ENCODE results near the gene FA2H.
A peak's percentile ranks its signal among the peaks of the same experiment; 100 is the strongest.
"Not testable (repeated sequence)": the region's sequence is repeated elsewhere in the genome, so short reads cannot be mapped to it uniquely, and the experiment has no call there.

The FA2H gene

GRCh38 chr16:74720579-74720978 lies 54.0 kb downstream of the FA2H start:
- no peak for DNase-seq

GRCh38 chr16:74718741-74719610 lies 55.6 kb downstream of the FA2H start:
- DNase-seq = no peak

- DNase-seq = no peak
These were observed 56.5 kb downstream of the FA2H start for GRCh38 chr16:74718140-74718539.

- no peak for DNase-seq
These were observed 57.3 kb downstream of the FA2H start for GRCh38 chr16:74717367-74717766.

- no peak for DNase-seq
These were observed 58.3 kb downstream of the FA2H start for GRCh38 chr16:74716355-74716754.

- DNase-seq = no peak
These were observed 60.7 kb downstream of the FA2H start for GRCh38 chr16:74713876-74714275.

- no peak for DNase-seq
These were observed 61.3 kb downstream of the FA2H start for GRCh38 chr16:74713325-74713724.

- DNase-seq = no peak
These were observed 62.7 kb downstream of the FA2H start for GRCh38 chr16:74711938-74712337.

- DNase-seq = no peak
These were observed 64.2 kb downstream of the FA2H start for GRCh38 chr16:74710401-74710800.

GRCh38 chr16:74709441-74709877 lies 65.2 kb downstream of the FA2H start:
- peak; percentile 79 to 83 for DNase-seq

GRCh38 chr16:74700438-74701225 lies 74.0 kb downstream of the FA2H start, which contains the start of gene MLKL:
MLKL (minus strand) TSS chr16:74700862; CDS start chr16:74695757, 5,105 bp downstream.
- DNase-seq = peak; percentile 51 to 64

GRCh38 chr16:74700116-74700437 lies 74.5 kb downstream of the FA2H start:
- DNase-seq = peak; percentile 15 to 23

GRCh38 chr16:74699666-74700065 lies 75.0 kb downstream of the FA2H start:
- DNase-seq = no peak

GRCh38 chr16:74698222-74698621 lies 76.4 kb downstream of the FA2H start:
- DNase-seq = no peak

- peak; percentile 80 to 83 for DNase-seq
These were observed 78.9 kb downstream of the FA2H start for GRCh38 chr16:74695450-74696422.

GRCh38 chr16:74691093-74691855 lies 83.3 kb downstream of the FA2H start:
- DNase-seq = no peak

GRCh38 chr16:74682556-74682955 lies 92.1 kb downstream of the FA2H start:
- DNase-seq = no peak

GRCh38 chr16:74680681-74681080 lies 93.9 kb downstream of the FA2H start:
- DNase-seq = no peak

GRCh38 chr16:74679983-74680382 lies 94.6 kb downstream of the FA2H start:
- no peak for DNase-seq

GRCh38 chr16:74677868-74678267 lies 96.8 kb downstream of the FA2H start:
- no peak for DNase-seq

- DNase-seq = no peak
These were observed 100.7 kb downstream of the FA2H start for GRCh38 chr16:74673876-74674275.

- DNase-seq = not testable (repeated sequence)
These were observed 105.7 kb downstream of the FA2H start for GRCh38 chr16:74668877-74669276.

Data from CD4-positive, alpha-beta T cell treated with Interleukin-1 beta for 1 hour (primary cell).